ENCODE measurements around the gene RBFOX2. TPM values are rescaled to one million over a fixed set of nuclear protein-coding genes. Genes with fewer than 3 reads are reported as not detected.

The RBFOX2 gene
- polyA plus RNA-seq, 1 experiment = 222 TPM

DNA sequence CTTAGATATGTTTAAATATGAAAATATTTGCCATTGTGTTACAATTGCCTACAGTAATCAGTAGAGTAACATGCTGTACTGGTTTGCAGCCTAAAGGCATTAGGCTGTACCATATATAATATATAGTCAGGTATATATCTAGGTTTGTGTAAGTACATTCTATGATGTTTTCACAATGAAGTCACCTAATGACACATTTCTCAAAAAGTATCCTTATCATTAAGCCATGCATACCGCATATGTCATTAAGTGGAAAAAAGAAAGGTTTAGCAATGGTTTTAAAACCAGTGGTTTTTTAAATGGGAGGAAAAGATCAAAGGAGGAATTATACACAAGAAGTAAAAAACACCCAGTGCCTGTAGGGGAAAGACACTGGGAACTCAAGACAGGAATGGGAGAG is 122.7 kb downstream of the RBFOX2 start:
- no peaks in the 10 kb centered on the region for H3K27me3 ChIP-seq (ENCODE audit: control insufficient read depth, insufficient read depth, low read length)
- POLR2A ChIA-PET = no interaction called here
- CTCF ChIA-PET = no interaction called here
- TF ChIP-seq, protein P1, sequence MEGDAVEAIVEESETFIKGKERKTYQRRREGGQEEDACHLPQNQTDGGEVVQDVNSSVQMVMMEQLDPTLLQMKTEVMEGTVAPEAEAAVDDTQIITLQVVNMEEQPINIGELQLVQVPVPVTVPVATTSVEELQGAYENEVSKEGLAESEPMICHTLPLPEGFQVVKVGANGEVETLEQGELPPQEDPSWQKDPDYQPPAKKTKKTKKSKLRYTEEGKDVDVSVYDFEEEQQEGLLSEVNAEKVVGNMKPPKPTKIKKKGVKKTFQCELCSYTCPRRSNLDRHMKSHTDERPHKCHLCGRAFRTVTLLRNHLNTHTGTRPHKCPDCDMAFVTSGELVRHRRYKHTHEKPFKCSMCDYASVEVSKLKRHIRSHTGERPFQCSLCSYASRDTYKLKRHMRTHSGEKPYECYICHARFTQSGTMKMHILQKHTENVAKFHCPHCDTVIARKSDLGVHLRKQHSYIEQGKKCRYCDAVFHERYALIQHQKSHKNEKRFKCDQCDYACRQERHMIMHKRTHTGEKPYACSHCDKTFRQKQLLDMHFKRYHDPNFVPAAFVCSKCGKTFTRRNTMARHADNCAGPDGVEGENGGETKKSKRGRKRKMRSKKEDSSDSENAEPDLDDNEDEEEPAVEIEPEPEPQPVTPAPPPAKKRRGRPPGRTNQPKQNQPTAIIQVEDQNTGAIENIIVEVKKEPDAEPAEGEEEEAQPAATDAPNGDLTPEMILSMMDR (IDR thresholded peaks at IDR 0.05; ENCODE audit: insufficient read depth, low read depth, low read length) = no peak
- H3K4me3 ChIP-seq (ENCODE audit: low read depth, low read length) = no peak overlapping the region
- DNase-seq (ENCODE audit: low read depth) = no peak
- H3K36me3 ChIP-seq (ENCODE audit: control insufficient read depth, insufficient read depth, low read length) = no peaks in the 10 kb centered on the region

- Histone ChIP-seq H3K27me3 (ENCODE audit: control insufficient read depth, insufficient read depth, low read length) (no peaks in the 10 kb centered on the region), H3K36me3 (ENCODE audit: control insufficient read depth, insufficient read depth, low read length) (no peaks in the 10 kb centered on the region), H3K4me3 (ENCODE audit: low read depth, low read length) (no peak overlapping the region)
- no peak for DNase-seq (ENCODE audit: low read depth)
- POLR2A ChIA-PET = no interaction called here
- CTCF ChIA-PET = interaction anchor here (1.2 kb wide), 1 partner anchor 9 kb away, joined by 4 read pairs; no protein-coding TSS in a partner anchor
- TF ChIP-seq, protein P1 (IDR thresholded peaks at IDR 0.05; ENCODE audit: insufficient read depth, low read depth, low read length) = no peak
Observed at GRCh38 chr22:35904752-35905151, 123.9 kb downstream of the RBFOX2 start.

DNA sequence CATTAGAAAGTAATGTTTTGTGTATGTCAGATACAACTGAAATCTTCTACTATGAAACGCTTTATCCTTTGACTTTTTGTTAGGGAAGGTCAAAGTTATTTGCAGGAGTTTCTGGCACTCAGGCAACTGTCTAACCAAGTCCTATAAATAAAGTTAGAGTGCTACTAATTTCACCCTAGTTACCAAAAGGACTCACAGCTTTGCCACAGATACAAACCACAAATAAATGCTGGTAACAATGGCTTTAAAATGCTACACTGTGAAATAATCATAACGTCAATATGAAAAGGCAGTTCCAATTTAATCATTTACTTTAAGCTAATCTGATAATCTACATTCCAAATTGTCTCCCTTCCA is 124.3 kb downstream of the RBFOX2 start:
- ChIA-PET CTCF (interaction anchor here (1.2 kb wide), 1 partner anchor 9 kb away, joined by 4 read pairs; no protein-coding TSS in a partner anchor), POLR2A (no interaction called here)

GRCh38 chr22:35903571-35904335 is 124.9 kb downstream of the RBFOX2 start:
- Histone ChIP-seq H3K36me3 (ENCODE audit: control insufficient read depth, insufficient read depth, low read length) (no peaks in the 10 kb centered on the region), H3K4me3 (ENCODE audit: low read depth, low read length) (no peak overlapping the region), H3K27me3 (ENCODE audit: control insufficient read depth, insufficient read depth, low read length) (no peaks in the 10 kb centered on the region)
- no peak for DNase-seq (ENCODE audit: low read depth)
- TF ChIP-seq, protein P1 (IDR thresholded peaks at IDR 0.05; ENCODE audit: insufficient read depth, low read depth, low read length) = no peak
- ChIA-PET CTCF (interaction anchor here (1.2 kb wide), 1 partner anchor 8 kb away, joined by 4 read pairs; no protein-coding TSS in a partner anchor), POLR2A (no interaction called here)

More for the DNA sequence above, 124.3 kb downstream of the RBFOX2 start:
- TF ChIP-seq, protein P1 (IDR thresholded peaks at IDR 0.05; ENCODE audit: insufficient read depth, low read depth, low read length) = no peak
- H3K27me3 ChIP-seq (ENCODE audit: control insufficient read depth, insufficient read depth, low read length) = no peaks in the 10 kb centered on the region
- H3K36me3 ChIP-seq (ENCODE audit: control insufficient read depth, insufficient read depth, low read length) = no peaks in the 10 kb centered on the region
- H3K4me3 ChIP-seq (ENCODE audit: low read depth, low read length) = no peak overlapping the region
- DNase-seq (ENCODE audit: low read depth) = no peak

GRCh38 chr22:35900483-35901168 is 128.0 kb downstream of the RBFOX2 start:
- Histone ChIP-seq H3K4me3 (ENCODE audit: low read depth, low read length) (no peak overlapping the region), H3K27me3 (ENCODE audit: control insufficient read depth, insufficient read depth, low read length) (no peaks in the 10 kb centered on the region), H3K36me3 (ENCODE audit: control insufficient read depth, insufficient read depth, low read length) (no peaks in the 10 kb centered on the region)
- POLR2A ChIA-PET = interaction anchor here (0.6 kb wide), 1 partner anchor 14 kb away, joined by 3 read pairs; no protein-coding TSS in a partner anchor
- DNase-seq (ENCODE audit: low read depth) = no peak
- CTCF ChIA-PET = interaction anchor here (0.7 to 2.2 kb wide), 4 partner anchors 10 to 62 kb away, joined by 3 to 7 read pairs (median 4); no protein-coding TSS in a partner anchor
- TF ChIP-seq, protein P1 (IDR thresholded peaks at IDR 0.05; ENCODE audit: insufficient read depth, low read depth, low read length) = no peak
